Measurements from ENCODE around the gene LGALS9. TPM values are rescaled to one million over a fixed set of nuclear protein-coding genes. Genes with fewer than 3 reads are reported as not detected.
"Not testable (repeated sequence)": the region's sequence is repeated elsewhere in the genome, so short reads cannot be mapped to it uniquely, and the experiment has no call there.

The LGALS9 gene
- total and polyA plus RNA-seq, 9 donors = 9.0 to 62.8 (median 23.3) TPM

DNA sequence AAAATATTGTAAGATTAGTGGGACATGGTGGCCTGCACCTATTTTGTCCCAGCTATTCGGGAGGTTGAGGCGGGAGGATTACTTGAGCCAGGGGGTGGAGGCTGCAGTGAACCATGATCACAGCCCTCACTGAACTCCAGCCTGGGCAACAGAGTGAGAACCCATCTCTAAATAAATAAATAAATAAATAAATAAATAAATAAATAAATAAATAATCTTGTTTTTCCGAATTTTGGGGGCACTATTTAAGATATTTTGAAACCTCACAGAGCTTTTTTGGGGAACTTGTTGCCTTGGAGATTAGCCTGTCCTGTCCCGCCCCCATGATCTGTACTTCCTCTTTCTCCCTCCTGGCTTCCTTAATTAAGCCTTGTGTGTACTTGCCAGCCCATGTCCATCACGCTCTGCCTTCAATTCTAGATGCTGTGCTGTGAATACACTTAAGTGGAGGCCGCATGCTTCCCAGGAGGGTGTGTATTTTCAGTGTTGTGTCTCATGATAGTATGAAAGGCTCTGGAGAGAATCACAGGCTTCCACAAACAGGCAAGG lies 4.4 kb downstream of the LGALS9 start:
- no peaks in the 10 kb centered on the region for H3K27me3 ChIP-seq
- peaks cover 18% of the 10 kb centered on the region for H3K4me1 ChIP-seq (ENCODE audit: insufficient read depth)
- H3K9me3 ChIP-seq = no peaks in the 10 kb centered on the region
- no peak for DNase-seq
- no peak overlapping the region for H3K27ac ChIP-seq
- TF ChIP-seq POLR2A (IDR thresholded peaks at IDR 0.05) = no peak
- TF ChIP-seq, protein P1, sequence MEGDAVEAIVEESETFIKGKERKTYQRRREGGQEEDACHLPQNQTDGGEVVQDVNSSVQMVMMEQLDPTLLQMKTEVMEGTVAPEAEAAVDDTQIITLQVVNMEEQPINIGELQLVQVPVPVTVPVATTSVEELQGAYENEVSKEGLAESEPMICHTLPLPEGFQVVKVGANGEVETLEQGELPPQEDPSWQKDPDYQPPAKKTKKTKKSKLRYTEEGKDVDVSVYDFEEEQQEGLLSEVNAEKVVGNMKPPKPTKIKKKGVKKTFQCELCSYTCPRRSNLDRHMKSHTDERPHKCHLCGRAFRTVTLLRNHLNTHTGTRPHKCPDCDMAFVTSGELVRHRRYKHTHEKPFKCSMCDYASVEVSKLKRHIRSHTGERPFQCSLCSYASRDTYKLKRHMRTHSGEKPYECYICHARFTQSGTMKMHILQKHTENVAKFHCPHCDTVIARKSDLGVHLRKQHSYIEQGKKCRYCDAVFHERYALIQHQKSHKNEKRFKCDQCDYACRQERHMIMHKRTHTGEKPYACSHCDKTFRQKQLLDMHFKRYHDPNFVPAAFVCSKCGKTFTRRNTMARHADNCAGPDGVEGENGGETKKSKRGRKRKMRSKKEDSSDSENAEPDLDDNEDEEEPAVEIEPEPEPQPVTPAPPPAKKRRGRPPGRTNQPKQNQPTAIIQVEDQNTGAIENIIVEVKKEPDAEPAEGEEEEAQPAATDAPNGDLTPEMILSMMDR (IDR thresholded peaks at IDR 0.05) = no peak
- TF ChIP-seq EP300 (IDR thresholded peaks at IDR 0.05) = no peak
- WGBS, 3 donors = 88 to 92% (median 92%) methylated on average over 6 of the region's 6 CpGs
- no peaks in the 10 kb centered on the region for H3K36me3 ChIP-seq
- intact Hi-C loops (cut with DNase I) = no loop called here
- no peak overlapping the region for H3K4me3 ChIP-seq

DNA sequence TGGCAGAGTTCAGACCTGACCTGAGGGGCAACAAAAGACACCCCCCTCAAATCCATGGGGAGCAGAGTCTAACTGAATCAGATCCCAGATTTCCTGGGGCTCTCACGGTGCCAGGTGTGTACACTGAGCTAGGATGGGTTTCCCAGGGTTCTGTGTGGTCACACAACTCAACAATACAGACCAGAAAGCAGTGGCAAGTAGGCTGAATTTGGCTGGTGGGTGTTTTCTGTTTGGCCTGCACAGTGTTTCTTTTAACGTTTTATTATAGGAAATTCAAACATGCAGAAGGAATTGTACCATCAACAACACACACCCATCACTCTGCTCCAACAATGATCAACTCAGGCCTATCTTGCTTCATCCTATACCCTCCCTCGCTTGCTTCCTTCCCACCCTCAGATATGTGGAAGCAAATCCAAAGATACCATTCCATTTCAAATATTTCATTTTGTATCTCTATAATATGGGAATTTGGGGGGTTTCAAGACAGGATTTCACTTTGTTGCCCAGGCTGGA lies 5.1 kb downstream of the LGALS9 start:
- H3K36me3 ChIP-seq; H3K27me3 ChIP-seq; intact Hi-C loops (cut with DNase I); H3K27ac ChIP-seq; H3K4me3 ChIP-seq; H3K9me3 ChIP-seq; DNase-seq: not testable (repeated sequence)
- H3K4me1 ChIP-seq (ENCODE audit: insufficient read depth) = peaks cover 18% of the 10 kb centered on the region
- 66 to 73% (median 71%) methylated on average over 3 of the region's 3 CpGs for WGBS, 3 donors

DNA sequence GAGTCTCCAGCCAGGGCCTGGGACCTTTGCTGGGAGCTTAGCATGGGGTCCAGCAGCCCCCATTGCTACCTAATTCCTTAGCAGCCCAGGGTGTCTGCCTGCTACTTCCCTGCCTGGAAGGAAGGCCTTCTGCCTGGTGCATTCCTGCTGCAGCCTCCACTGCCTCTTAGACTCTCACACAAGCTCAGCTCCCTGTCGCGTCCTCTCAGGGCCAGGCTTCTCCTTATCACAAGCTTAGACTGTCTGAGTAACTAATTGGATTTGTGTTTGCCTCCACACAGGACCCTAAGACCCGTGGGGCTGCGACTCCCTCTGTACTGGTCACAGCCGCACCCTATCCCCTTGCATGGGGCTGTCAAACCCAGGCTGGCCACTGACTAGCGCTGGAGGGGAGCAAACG lies 6.8 kb downstream of the LGALS9 start:
- DNase-seq = not testable (repeated sequence)
- 90 to 95% (median 91%) methylated on average over 7 of the region's 7 CpGs for WGBS, 3 donors

DNA sequence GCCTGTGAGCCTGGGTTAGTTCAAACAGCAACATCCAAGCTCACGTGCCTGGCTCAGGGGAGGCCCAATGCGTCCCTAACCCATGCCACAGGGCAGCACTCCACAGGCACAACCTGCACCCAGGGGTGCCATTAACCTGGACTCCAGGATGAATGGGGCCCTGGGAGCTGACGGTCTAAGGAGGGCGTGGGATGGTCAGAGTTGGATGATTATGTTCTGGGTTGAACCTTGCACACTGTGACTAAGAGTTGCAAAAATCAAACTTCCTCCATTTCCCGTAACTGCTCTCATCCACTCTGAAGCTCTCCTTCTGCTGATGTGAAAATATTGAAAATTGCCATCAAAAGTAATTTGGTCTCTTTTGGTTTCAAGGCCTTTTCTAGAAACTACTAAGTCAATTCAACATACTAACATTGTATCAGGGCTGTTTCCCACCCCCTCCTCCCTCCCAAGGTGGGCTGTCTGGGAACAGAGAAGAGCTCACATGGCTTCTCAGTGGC lies 7.5 kb downstream of the LGALS9 start:
- H3K4me3 ChIP-seq; H3K27ac ChIP-seq; H3K36me3 ChIP-seq; DNase-seq; H3K9me3 ChIP-seq; H3K4me1 ChIP-seq (ENCODE audit: insufficient read depth); intact Hi-C loops (cut with DNase I); H3K27me3 ChIP-seq: not testable (repeated sequence)
- WGBS, 3 donors = 94 to 100% (median 96%) methylated on average over 1 to 2 of the region's 5 CpGs

More for the DNA sequence above, 6.8 kb downstream of the LGALS9 start:
- H3K4me3 ChIP-seq; H3K36me3 ChIP-seq; H3K27ac ChIP-seq; H3K27me3 ChIP-seq; H3K9me3 ChIP-seq; intact Hi-C loops (cut with DNase I): not testable (repeated sequence)
- peaks cover 11% of the 10 kb centered on the region for H3K4me1 ChIP-seq (ENCODE audit: insufficient read depth)

DNA sequence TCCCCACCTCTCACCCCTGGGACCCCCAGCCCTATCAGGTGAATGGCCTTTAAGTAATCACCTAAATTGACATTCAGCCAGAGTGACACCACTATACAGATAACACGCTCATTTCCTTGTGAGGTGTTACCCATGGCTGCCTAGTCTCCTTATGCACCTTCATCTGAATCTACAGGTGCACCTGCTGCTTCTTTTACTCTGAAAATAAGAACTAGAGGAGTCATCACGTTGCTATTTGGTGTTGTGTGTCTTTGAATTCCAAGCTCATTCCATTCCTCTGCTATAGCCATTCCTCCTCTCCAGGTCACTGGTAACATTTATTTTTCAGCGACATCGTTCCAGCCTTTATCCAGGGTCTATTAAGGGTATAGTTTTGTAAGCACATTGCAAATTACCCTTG lies 9.8 kb downstream of the LGALS9 start:
- no peak overlapping the region for H3K4me3 ChIP-seq
- H3K27ac ChIP-seq = no peak overlapping the region
- intact Hi-C loops (cut with DNase I) = no loop called here
- no peaks in the 10 kb centered on the region for H3K27me3 ChIP-seq
- no peaks in the 10 kb centered on the region for H3K9me3 ChIP-seq
- TF ChIP-seq POLR2A (IDR thresholded peaks at IDR 0.05) (no peak), EP300 (IDR thresholded peaks at IDR 0.05) (no peak)
- TF ChIP-seq, protein P1 (IDR thresholded peaks at IDR 0.05) = no peak
- DNase-seq = no peak
- H3K4me1 ChIP-seq (ENCODE audit: insufficient read depth) = no peaks in the 10 kb centered on the region
- 84 to 86% (median 85%) methylated on average over 4 of the region's 4 CpGs for WGBS, 3 donors
- no peaks in the 10 kb centered on the region for H3K36me3 ChIP-seq

DNA sequence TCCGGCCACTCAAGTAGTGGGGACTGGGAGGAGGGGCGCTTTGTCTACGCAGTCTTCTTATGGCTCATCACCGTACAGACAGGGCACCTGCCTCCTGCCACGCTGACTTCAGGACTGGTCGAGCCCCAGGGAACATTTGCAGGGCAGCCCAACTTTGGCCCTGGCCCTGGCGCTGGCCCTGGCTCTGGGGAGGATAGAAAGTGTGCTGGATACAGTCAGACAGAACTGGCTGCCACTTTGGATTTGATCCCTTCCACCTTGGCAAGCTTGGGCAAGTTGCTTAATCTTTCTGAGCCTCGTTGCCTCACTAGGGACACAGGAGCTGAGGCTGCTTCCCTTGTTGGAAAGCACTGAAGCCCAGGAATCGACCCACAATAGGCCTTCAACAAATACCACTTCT lies 13.6 kb downstream of the LGALS9 start:
- H3K27ac ChIP-seq = no peak overlapping the region
- no peak overlapping the region for H3K4me3 ChIP-seq
- WGBS, 3 donors = 88 to 94% (median 91%) methylated on average over 9 of the region's 9 CpGs
- H3K36me3 ChIP-seq = no peaks in the 10 kb centered on the region
- DNase-seq = no peak
- TF ChIP-seq POLR2A (IDR thresholded peaks at IDR 0.05) (no peak), EP300 (IDR thresholded peaks at IDR 0.05) (no peak)
- TF ChIP-seq, protein P1 (IDR thresholded peaks at IDR 0.05) = no peak
- intact Hi-C loops (cut with DNase I) = no loop called here
- H3K4me1 ChIP-seq (ENCODE audit: insufficient read depth) = no peaks in the 10 kb centered on the region
- H3K9me3 ChIP-seq = no peaks in the 10 kb centered on the region
- no peaks in the 10 kb centered on the region for H3K27me3 ChIP-seq

DNA sequence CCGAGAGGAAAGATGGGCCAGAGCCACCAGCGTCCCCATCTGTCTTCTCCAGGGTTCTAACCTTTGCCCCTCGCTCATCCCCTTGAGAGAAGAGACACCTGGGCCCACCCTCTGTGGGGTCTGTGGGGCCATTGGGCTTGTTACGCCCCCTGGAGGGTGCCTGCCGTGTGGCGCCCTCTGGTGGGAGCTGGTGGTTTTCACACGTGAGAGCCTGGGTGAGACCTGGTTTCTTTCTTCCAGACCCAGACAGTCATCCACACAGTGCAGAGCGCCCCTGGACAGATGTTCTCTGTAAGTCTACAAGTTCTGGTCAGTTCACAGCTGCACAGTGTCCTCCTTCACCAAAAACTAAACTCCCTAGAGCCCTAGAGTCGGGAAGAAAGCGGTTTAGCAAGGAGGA lies 14.6 kb downstream of the LGALS9 start:
- H3K36me3 ChIP-seq; H3K4me3 ChIP-seq; H3K4me1 ChIP-seq (ENCODE audit: insufficient read depth); H3K27me3 ChIP-seq; intact Hi-C loops (cut with DNase I); DNase-seq; H3K27ac ChIP-seq; H3K9me3 ChIP-seq: not testable (repeated sequence)
- WGBS, 3 donors = 87 to 90% (median 88%) methylated on average over 2 to 4 of the region's 10 CpGs
